Endothelial cell of umbilical vein (primary cell): ENCODE data around the gene IMPG2. TPM values are rescaled to one million over a fixed set of nuclear protein-coding genes. Genes with fewer than 3 reads are reported as not detected.

Source experiments
- BruUV-seq: library from RNA; stranded (reverse); fragments of 400-500 nt; replicated peaks from 2 replicates; lab custom pipeline; 2021; lab: Mats Ljungman, UMichigan
- CTCF ChIA-PET: fragments of 300-600, 350-600 bp; sonication (Branson Sonifier 250); formaldehyde crosslinking; loops from one replicate; lab custom pipeline; 2021; ENCODE audit warnings: antibody characterized with exemption, inconsistent platforms; lab: Charles Lee
- POLR2A ChIA-PET: fragments of 300-600, 350-600 bp; sonication (Branson Sonifier 250); formaldehyde crosslinking; loops from one replicate; lab custom pipeline; 2021; ENCODE audit warnings: antibody characterized with exemption, inconsistent platforms; lab: Charles Lee
- DNase-seq: peaks from one replicate; pipeline ENCODE4 v3.0.0-alpha.2; 2011; ENCODE audit warnings: low read depth, low spot score
- FAIRE-seq: peaks from 2 replicates; lab custom pipeline; 2011; peaks lifted over from hg19 to GRCh38; lab: Jason Lieb, UNC
- H2AFZ ChIP-seq: 2 replicates; pipeline ENCODE4 v1.6.0; 2012; ENCODE audit warnings: low read depth, low read length, control low read depth, inconsistent platforms
- H3K27ac ChIP-seq: 2 replicates; pipeline ENCODE4 v1.5.1; 2011; ENCODE audit warnings: low read depth, mild to moderate bottlenecking, control low read depth, low read length, moderate library complexity; ENCODE audit not compliant: insufficient read depth
- H3K27me3 ChIP-seq, 2 experiments: 2 replicates each; pipeline versions ENCODE4 v1.6.0 to v1.6.1; 2011; ENCODE audit warnings: low read length in 2 of 2, mixed read lengths in 1 of 2; ENCODE audit not compliant: control insufficient read depth in 2 of 2, insufficient read depth in 2 of 2
- H3K36me3 ChIP-seq, 2 experiments: 2 replicates in 1 of 2; 3 replicates in 1 of 2; pipeline ENCODE4 v1.5.1; 2011; ENCODE audit warnings: low read length in 2 of 2, mild to moderate bottlenecking in 1 of 2, moderate library complexity in 1 of 2; ENCODE audit not compliant: control insufficient read depth in 2 of 2, insufficient read depth in 2 of 2; ENCODE audit errors: extremely low read depth in 1 of 2
- H3K4me1 ChIP-seq: 3 replicates; pipeline ENCODE4 v1.5.1; 2011; ENCODE audit warnings: mild to moderate bottlenecking, low read length; ENCODE audit not compliant: control insufficient read depth, insufficient read depth; ENCODE audit errors: extremely low read depth
- H3K4me2 ChIP-seq: 2 replicates; pipeline ENCODE4 v1.6.1; 2011; ENCODE audit warnings: low read length, control low read depth, mixed read lengths; ENCODE audit not compliant: insufficient read depth
- H3K4me3 ChIP-seq, 3 experiments: fragments of 200-600 bp in 1 of 3; sonication (generic), shearing (Covaris generic) in 1 of 3; replicated peaks in 1 of 3; 2 replicates each; pipeline ENCODE4 v1.5.1; 2011 to 2016; ENCODE audit warnings: control low read depth in 3 of 3, low read length in 3 of 3, mild to moderate bottlenecking in 2 of 3, inconsistent platforms in 1 of 3, low read depth in 1 of 3, moderate library complexity in 1 of 3; ENCODE audit not compliant: insufficient read depth in 1 of 3
- H3K79me2 ChIP-seq: 2 replicates; pipeline ENCODE4 v1.6.0; 2012; ENCODE audit warnings: low read length, inconsistent platforms; ENCODE audit not compliant: control insufficient read depth, insufficient read depth
- H3K9ac ChIP-seq: replicated peaks from 2 replicates; pipeline ENCODE3; 2011; ENCODE audit warnings: low read length, control low read depth; ENCODE audit not compliant: insufficient read depth; ENCODE audit errors: extremely low read depth
- H3K9me1 ChIP-seq: replicated peaks from 3 replicates; pipeline ENCODE4 v1.6.0; 2011; ENCODE audit warnings: mild to moderate bottlenecking, low read length; ENCODE audit not compliant: control insufficient read depth, insufficient read depth; ENCODE audit errors: extremely low read depth
- H3K9me3 ChIP-seq: replicated peaks from 2 replicates; pipeline ENCODE4 v1.5.1; 2012; ENCODE audit warnings: low read length, inconsistent platforms; ENCODE audit not compliant: control insufficient read depth, insufficient read depth
- H4K20me1 ChIP-seq: replicated peaks from 2 replicates; pipeline ENCODE3; 2011; ENCODE audit warnings: mild to moderate bottlenecking, low read length; ENCODE audit not compliant: control insufficient read depth, insufficient read depth; ENCODE audit errors: extremely low read depth
- EZH2 ChIP-seq: IDR thresholded peaks from 2 replicates; pipeline ENCODE4 v1.6.1; 2012; ENCODE audit warnings: borderline replicate concordance, low read depth, mild to moderate bottlenecking, moderate library complexity, low read length, inconsistent platforms; ENCODE audit not compliant: severe bottlenecking
- FOS ChIP-seq: IDR thresholded peaks from 2 replicates; pipeline ENCODE4 v1.6.1; 2011; ENCODE audit warnings: mild to moderate bottlenecking, low read length, moderate library complexity, borderline replicate concordance; ENCODE audit not compliant: insufficient read depth
- GATA2 ChIP-seq: IDR thresholded peaks from 2 replicates; pipeline ENCODE4 v1.7.0; 2011; ENCODE audit warnings: low read depth, mild to moderate bottlenecking, moderate library complexity, mixed read lengths, low read length; ENCODE audit not compliant: insufficient read length, insufficient read depth
- JUN ChIP-seq: IDR thresholded peaks from 2 replicates; pipeline ENCODE4 v1.6.1; 2011; ENCODE audit warnings: borderline replicate concordance, low read depth; ENCODE audit not compliant: insufficient read length, insufficient read depth
- MAX ChIP-seq: IDR thresholded peaks from 2 replicates; pipeline ENCODE4 v1.6.1; 2011; ENCODE audit not compliant: insufficient read depth, insufficient read length
- MYC ChIP-seq: IDR thresholded peaks from one replicate; pipeline ENCODE4 v1.6.1; 2011; ENCODE audit warnings: mild to moderate bottlenecking, low read depth, low read length
- POLR2A ChIP-seq: IDR thresholded peaks from 2 replicates; pipeline ENCODE4 v1.6.1; 2012; ENCODE audit warnings: low read depth, mild to moderate bottlenecking, control low read depth, low read length
- POLR2AphosphoS5 ChIP-seq: IDR thresholded peaks from 2 replicates; pipeline ENCODE4 v1.6.1; 2012; ENCODE audit warnings: low read depth, mild to moderate bottlenecking, control low read depth, low read length, moderate library complexity; ENCODE audit not compliant: insufficient read depth
- dilution Hi-C: fragments of 300-500 bp; cut with MboI; formaldehyde crosslinking; loops from one replicate; pipeline ENCODE4 v1.15.0; 2019; ENCODE audit warnings: low sequenced_read_pairs; ENCODE audit not compliant: extremely low pct_ligation_motif_present
- intact Hi-C: fragments of 100-400 bp; cut with micrococcal nuclease; formaldehyde crosslinking; loops from one replicate; pipeline ENCODE4 v1.10.0; 2022
- polyA plus RNA-seq, 4 experiments: library from polyadenylated mRNA; depleted of rRNA in 3 of 4; stranded (reverse) in 3 of 4; unstranded in 1 of 4; fragments of >200 nt; gene quantifications; 2 replicates each; pipeline versions ENCODE4 v1.2.1 to v1.2.3, GENCODE V29; 2011 to 2012; ENCODE audit warnings: missing spikeins in 1 of 4
- total RNA-seq: library from RNA; stranded (reverse); gene quantifications from 2 replicates; pipeline ENCODE4 v1.2.3, GENCODE V29; 2021
- TF ChIP-seq, protein P1 (sequence below), 2 donors: IDR thresholded peaks; 1 replicate in 1 of 2; 2 replicates in 1 of 2; pipeline ENCODE4 v1.5.1; 2011; ENCODE audit warnings: low read length in 2 of 2, mild to moderate bottlenecking in 2 of 2, moderate library complexity in 2 of 2, control low read depth in 1 of 2, inconsistent platforms in 1 of 2, low read depth in 1 of 2; ENCODE audit not compliant: insufficient read depth in 1 of 2; ENCODE audit errors: extremely low read depth in 1 of 2

Gene IMPG2
- total and polyA plus RNA-seq, 2 donors (not counting 3 experiments of a cell fraction or from before 2014, with no cell fraction given): 0.39 to 0.71 TPM

DNA sequence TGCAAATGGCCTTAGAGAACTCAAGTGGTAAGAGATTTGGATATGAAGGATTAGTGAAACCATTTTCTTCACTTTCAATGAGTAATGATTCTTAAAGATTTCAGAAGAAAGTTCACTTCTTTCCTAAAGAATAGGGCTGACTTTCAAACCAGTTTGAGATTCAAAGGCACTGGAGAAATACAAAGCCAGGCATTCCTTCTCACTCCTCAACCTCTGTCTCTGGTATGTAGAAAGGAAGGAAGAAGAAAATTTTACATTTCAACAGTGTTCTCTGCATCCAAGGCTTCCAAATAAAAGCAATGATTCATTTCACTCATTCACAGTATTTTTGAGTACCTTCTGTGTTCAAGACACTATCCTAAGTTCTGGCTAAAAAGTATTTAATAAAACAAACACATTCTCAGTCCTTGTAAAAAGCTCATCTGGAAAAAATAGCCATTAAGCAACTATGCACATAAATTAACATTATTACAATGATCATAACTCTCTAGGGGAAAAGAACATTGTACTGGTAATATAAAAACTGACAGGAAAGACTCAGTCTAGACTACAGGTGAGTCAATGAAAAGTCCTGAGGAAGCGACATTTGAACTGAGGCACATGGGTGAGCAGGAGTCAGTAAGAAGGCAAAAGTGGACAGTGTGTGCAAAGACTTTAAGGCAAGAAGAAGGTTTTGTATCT, 79.5 kb downstream of the IMPG2 start:
- Histone ChIP-seq H3K9me3 (no peaks in the 10 kb centered on the region), H3K27me3 (no peaks in the 10 kb centered on the region), H3K4me2 (no peak overlapping the region), H3K4me1 (no peaks in the 10 kb centered on the region), H2AFZ (no peak overlapping the region), H3K4me3 (no peak overlapping the region), H3K9ac (no peak overlapping the region), H4K20me1 (no peaks in the 10 kb centered on the region), H3K79me2 (no peaks in the 10 kb centered on the region), H3K9me1 (no peaks in the 10 kb centered on the region), H3K36me3 (no peaks in the 10 kb centered on the region), H3K27ac (no peak overlapping the region)
- POLR2A ChIA-PET: no interaction called here
- no peak for TF ChIP-seq POLR2AphosphoS5
- no peak for TF ChIP-seq FOS
- TF ChIP-seq, protein P1, sequence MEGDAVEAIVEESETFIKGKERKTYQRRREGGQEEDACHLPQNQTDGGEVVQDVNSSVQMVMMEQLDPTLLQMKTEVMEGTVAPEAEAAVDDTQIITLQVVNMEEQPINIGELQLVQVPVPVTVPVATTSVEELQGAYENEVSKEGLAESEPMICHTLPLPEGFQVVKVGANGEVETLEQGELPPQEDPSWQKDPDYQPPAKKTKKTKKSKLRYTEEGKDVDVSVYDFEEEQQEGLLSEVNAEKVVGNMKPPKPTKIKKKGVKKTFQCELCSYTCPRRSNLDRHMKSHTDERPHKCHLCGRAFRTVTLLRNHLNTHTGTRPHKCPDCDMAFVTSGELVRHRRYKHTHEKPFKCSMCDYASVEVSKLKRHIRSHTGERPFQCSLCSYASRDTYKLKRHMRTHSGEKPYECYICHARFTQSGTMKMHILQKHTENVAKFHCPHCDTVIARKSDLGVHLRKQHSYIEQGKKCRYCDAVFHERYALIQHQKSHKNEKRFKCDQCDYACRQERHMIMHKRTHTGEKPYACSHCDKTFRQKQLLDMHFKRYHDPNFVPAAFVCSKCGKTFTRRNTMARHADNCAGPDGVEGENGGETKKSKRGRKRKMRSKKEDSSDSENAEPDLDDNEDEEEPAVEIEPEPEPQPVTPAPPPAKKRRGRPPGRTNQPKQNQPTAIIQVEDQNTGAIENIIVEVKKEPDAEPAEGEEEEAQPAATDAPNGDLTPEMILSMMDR (IDR thresholded peaks at IDR 0.05; ENCODE audit: extremely low read depth in 1 of 2, insufficient read depth in 1 of 2, low read depth in 1 of 2, low read length in 2 of 2): no peak
- TF ChIP-seq EZH2: no peak
- TF ChIP-seq POLR2A: no peak
- TF ChIP-seq JUN: no peak
- TF ChIP-seq GATA2: no peak
- TF ChIP-seq MYC: no peak
- no peak for TF ChIP-seq MAX
- BruUV-seq: no TSS peak
- intact Hi-C loops: no loop called here
- dilution Hi-C loops: no loop called here
- FAIRE-seq (no peak), DNase-seq (peak; percentile 6)
- CTCF ChIA-PET: interaction anchor here (0.7 to 1.6 kb wide), 2 partner anchors 10 to 16 kb away, joined by 3 to 4 read pairs; no protein-coding TSS in a partner anchor
